Neural cell (in vitro differentiated cells): ENCODE measurements around the gene KRT222.

ENCODE experiments used
- EZH2 ChIP-seq: fragments of 200-600, 300-800 bp; shearing (Covaris generic), sonication (generic); IDR thresholded peaks from 2 replicates; pipeline ENCODE4 v1.6.1; 2014; ENCODE audit warnings: antibody characterized with exemption, low read length, borderline replicate concordance, mild to moderate bottlenecking; ENCODE audit not compliant: insufficient read depth, poor library complexity, severe bottlenecking
- POLR2AphosphoS5 ChIP-seq: IDR thresholded peaks from 2 replicates; pipeline ENCODE4 v1.6.1; 2012
- TAF1 ChIP-seq: IDR thresholded peaks from 2 replicates; pipeline ENCODE4 v1.6.1; 2012; ENCODE audit warnings: low read depth
- TF ChIP-seq, protein P1 (sequence below): fragments of 450-650 bp; IDR thresholded peaks from 2 replicates; pipeline ENCODE4 v1.5.1; 2014; ENCODE audit warnings: antibody characterized with exemption, mild to moderate bottlenecking, moderate library complexity; ENCODE audit not compliant: poor library complexity, severe bottlenecking

DNA sequence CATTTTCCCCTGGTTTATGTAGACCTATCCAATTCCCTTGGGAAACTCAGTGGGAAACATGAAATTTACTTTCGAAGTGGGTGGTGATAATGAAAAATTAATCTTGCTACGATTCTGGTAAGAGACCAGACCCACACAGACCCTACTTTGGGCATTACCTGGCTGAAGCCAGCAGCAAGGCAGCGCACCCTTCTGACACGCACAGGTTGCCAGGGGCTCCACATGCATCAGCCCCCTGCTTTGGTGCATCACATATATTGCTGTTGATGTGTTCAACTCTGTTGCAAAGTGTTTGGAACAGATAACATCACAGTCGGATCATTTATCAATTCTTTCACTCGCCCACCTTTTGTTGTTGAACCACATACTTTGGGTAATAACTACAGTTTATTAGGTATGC lies 44.0 kb downstream of the KRT222 start:
- TF ChIP-seq, protein P1, sequence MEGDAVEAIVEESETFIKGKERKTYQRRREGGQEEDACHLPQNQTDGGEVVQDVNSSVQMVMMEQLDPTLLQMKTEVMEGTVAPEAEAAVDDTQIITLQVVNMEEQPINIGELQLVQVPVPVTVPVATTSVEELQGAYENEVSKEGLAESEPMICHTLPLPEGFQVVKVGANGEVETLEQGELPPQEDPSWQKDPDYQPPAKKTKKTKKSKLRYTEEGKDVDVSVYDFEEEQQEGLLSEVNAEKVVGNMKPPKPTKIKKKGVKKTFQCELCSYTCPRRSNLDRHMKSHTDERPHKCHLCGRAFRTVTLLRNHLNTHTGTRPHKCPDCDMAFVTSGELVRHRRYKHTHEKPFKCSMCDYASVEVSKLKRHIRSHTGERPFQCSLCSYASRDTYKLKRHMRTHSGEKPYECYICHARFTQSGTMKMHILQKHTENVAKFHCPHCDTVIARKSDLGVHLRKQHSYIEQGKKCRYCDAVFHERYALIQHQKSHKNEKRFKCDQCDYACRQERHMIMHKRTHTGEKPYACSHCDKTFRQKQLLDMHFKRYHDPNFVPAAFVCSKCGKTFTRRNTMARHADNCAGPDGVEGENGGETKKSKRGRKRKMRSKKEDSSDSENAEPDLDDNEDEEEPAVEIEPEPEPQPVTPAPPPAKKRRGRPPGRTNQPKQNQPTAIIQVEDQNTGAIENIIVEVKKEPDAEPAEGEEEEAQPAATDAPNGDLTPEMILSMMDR, result no peak
- TF ChIP-seq TAF1 (no peak), EZH2 (no peak), POLR2AphosphoS5 (no peak)
